ENCODE measurements around the gene SLC26A1.
A peak's percentile ranks its signal among the peaks of the same experiment; 100 is the strongest.
"Not testable (repeated sequence)": the region's sequence is repeated elsewhere in the genome, so short reads cannot be mapped to it uniquely, and the experiment has no call there.

The SLC26A1 gene

GRCh38 chr4:1002631-1003251 lies 9.5 kb upstream of the SLC26A1 start:
- peaks cover 6% of the 10 kb centered on the region for H3K9me3 Mint-ChIP-seq
- TF ChIP-seq CTCF (IDR thresholded peaks at IDR 0.05; ENCODE audit: unreplicated experiment in 3 of 3) = no peak
- H3K4me3 Mint-ChIP-seq = no peak overlapping the region
- H3K4me1 Mint-ChIP-seq = peaks cover 5% of the 10 kb centered on the region
- H3K36me3 Mint-ChIP-seq (ENCODE audit: low read depth) = no peaks in the 10 kb centered on the region
- H3K27me3 Mint-ChIP-seq (ENCODE audit: low read depth) = peaks cover 83% of the 10 kb centered on the region
- no peak overlapping the region for H3K27ac Mint-ChIP-seq

GRCh38 chr4:1002131-1002630 lies 9.0 kb upstream of the SLC26A1 start:
- Mint-ChIP-seq H3K27ac (no peak overlapping the region), H3K4me1 (peaks cover 5% of the 10 kb centered on the region), H3K9me3 (peaks cover 4% of the 10 kb centered on the region), H3K4me3 (no peak overlapping the region), H3K36me3 (ENCODE audit: low read depth) (no peaks in the 10 kb centered on the region), H3K27me3 (ENCODE audit: low read depth) (peaks cover 79% of the 10 kb centered on the region)
- TF ChIP-seq CTCF (IDR thresholded peaks at IDR 0.05; ENCODE audit: unreplicated experiment in 3 of 3) = no peak

GRCh38 chr4:1001561-1002130 lies 8.4 kb upstream of the SLC26A1 start:
- Mint-ChIP-seq H3K4me1 (peaks cover 5% of the 10 kb centered on the region), H3K36me3 (ENCODE audit: low read depth) (no peaks in the 10 kb centered on the region), H3K9me3 (no peaks in the 10 kb centered on the region), H3K4me3 (no peak overlapping the region), H3K27me3 (ENCODE audit: low read depth) (peaks cover 79% of the 10 kb centered on the region), H3K27ac (no peak overlapping the region)
- TF ChIP-seq CTCF (IDR thresholded peaks at IDR 0.05; ENCODE audit: unreplicated experiment in 3 of 3) = no peak

- Mint-ChIP-seq H3K27me3 (ENCODE audit: low read depth) (peaks cover 74% of the 10 kb centered on the region), H3K4me1 (peaks cover 5% of the 10 kb centered on the region), H3K36me3 (ENCODE audit: low read depth) (no peaks in the 10 kb centered on the region), H3K9me3 (no peaks in the 10 kb centered on the region), H3K27ac (no peak overlapping the region), H3K4me3 (no peak overlapping the region)
- no peak for TF ChIP-seq CTCF (IDR thresholded peaks at IDR 0.05; ENCODE audit: unreplicated experiment in 3 of 3)
These were observed 7.6 kb upstream of the SLC26A1 start for GRCh38 chr4:1000686-1001260.

GRCh38 chr4:999882-1000425 lies 6.8 kb upstream of the SLC26A1 start:
- Mint-ChIP-seq H3K4me3 (no peak overlapping the region), H3K9me3 (no peaks in the 10 kb centered on the region), H3K27me3 (ENCODE audit: low read depth) (peaks cover 75% of the 10 kb centered on the region), H3K27ac (no peak overlapping the region), H3K36me3 (ENCODE audit: low read depth) (no peaks in the 10 kb centered on the region), H3K4me1 (peaks cover 5% of the 10 kb centered on the region)
- no peak for TF ChIP-seq CTCF (IDR thresholded peaks at IDR 0.05; ENCODE audit: unreplicated experiment in 3 of 3)

GRCh38 chr4:999240-999863 lies 6.1 kb upstream of the SLC26A1 start:
- not testable (repeated sequence) for H3K36me3 Mint-ChIP-seq (ENCODE audit: low read depth); H3K27ac Mint-ChIP-seq; H3K4me1 Mint-ChIP-seq; H3K9me3 Mint-ChIP-seq
- H3K27me3 Mint-ChIP-seq (ENCODE audit: low read depth) = peaks cover 69% of the 10 kb centered on the region
- H3K4me3 Mint-ChIP-seq = peak overlapping the region; percentile 9 to 71 (median 67)

Data from nephron (organoid).